ENCODE measurements around the gene CXADR. TPM values are rescaled to one million over a fixed set of nuclear protein-coding genes. Genes with fewer than 3 reads are reported as not detected.

Gene CXADR
- total RNA-seq, 1 donor from 2014 or later, result 22.1 TPM

- no peak overlapping the region for H3K4me3 ChIP-seq (ENCODE audit: low read depth, low read length)
- TF ChIP-seq CTCF (conservative IDR thresholded peaks at IDR 0.05; ENCODE audit: low read depth, low read length), result no peak
- DNase-seq (ENCODE audit: low read depth), result no peak
Measured at GRCh38 chr21:17552410-17552809, 39.6 kb downstream of the CXADR start.

GRCh38 chr21:17554120-17554519 lies 41.3 kb downstream of the CXADR start:
- H3K4me3 ChIP-seq (ENCODE audit: low read depth, low read length), result no peak overlapping the region
- DNase-seq (ENCODE audit: low read depth), result no peak
- no peak for TF ChIP-seq CTCF (conservative IDR thresholded peaks at IDR 0.05; ENCODE audit: low read depth, low read length)

- H3K4me3 ChIP-seq (ENCODE audit: low read depth, low read length), result no peak overlapping the region
- peak; percentile 51 for TF ChIP-seq CTCF (conservative IDR thresholded peaks at IDR 0.05; ENCODE audit: low read depth, low read length)
- no peak for DNase-seq (ENCODE audit: low read depth)
Measured at GRCh38 chr21:17554679-17555465, 42.0 kb downstream of the CXADR start.

- DNase-seq (ENCODE audit: low read depth), result no peak
- no peak for TF ChIP-seq CTCF (conservative IDR thresholded peaks at IDR 0.05; ENCODE audit: low read depth, low read length)
- no peak overlapping the region for H3K4me3 ChIP-seq (ENCODE audit: low read depth, low read length)
Measured at GRCh38 chr21:17560377-17561025, 47.7 kb downstream of the CXADR start.

- no peak overlapping the region for H3K4me3 ChIP-seq (ENCODE audit: low read depth, low read length)
- no peak for TF ChIP-seq CTCF (conservative IDR thresholded peaks at IDR 0.05; ENCODE audit: low read depth, low read length)
- no peak for DNase-seq (ENCODE audit: low read depth)
Measured at GRCh38 chr21:17570786-17571185, 57.9 kb downstream of the CXADR start.

- no peak for TF ChIP-seq CTCF (conservative IDR thresholded peaks at IDR 0.05; ENCODE audit: low read depth, low read length)
- no peak overlapping the region for H3K4me3 ChIP-seq (ENCODE audit: low read depth, low read length)
- peak; percentile 51 for DNase-seq (ENCODE audit: low read depth)
Measured at GRCh38 chr21:17572431-17572830, 59.6 kb downstream of the CXADR start.

All from epithelial cell of proximal tubule (primary cell).